H9 (cell line): ENCODE data around the gene SV2A. TPM values are rescaled to one million over a fixed set of nuclear protein-coding genes. Genes with fewer than 3 reads are reported as not detected.

Experiments
- DNase-seq: peaks from one replicate; pipeline ENCODE4 v3.0.0-alpha.2; 2017
- H2AFZ ChIP-seq: one replicate; pipeline ENCODE4 v1.6.1; 2013; ENCODE audit warnings: mild to moderate bottlenecking, low read length, control low read depth, moderate library complexity
- H2AK5ac ChIP-seq: 2 replicates; pipeline ENCODE4 v1.6.1; 2013; ENCODE audit warnings: low read length, control low read depth, mixed read lengths; ENCODE audit not compliant: insufficient read length
- H2BK120ac ChIP-seq: one replicate; pipeline ENCODE4 v1.6.1; 2013; ENCODE audit warnings: low read depth, mild to moderate bottlenecking, low read length, control low read depth, inconsistent platforms; ENCODE audit not compliant: poor library complexity, severe bottlenecking
- H2BK12ac ChIP-seq: 2 replicates; pipeline ENCODE4 v1.6.1; 2013; ENCODE audit warnings: low read length, control low read depth, mixed read lengths, low read depth; ENCODE audit not compliant: insufficient read length
- H2BK15ac ChIP-seq: 2 replicates; pipeline ENCODE4 v1.6.1; 2013; ENCODE audit warnings: low read depth, low read length, control low read depth
- H2BK20ac ChIP-seq: one replicate; pipeline ENCODE4 v1.6.1; 2013; ENCODE audit warnings: low read depth, mild to moderate bottlenecking, low read length, control low read depth, inconsistent platforms; ENCODE audit not compliant: poor library complexity, severe bottlenecking
- H2BK5ac ChIP-seq: 2 replicates; pipeline ENCODE4 v1.6.1; 2013; ENCODE audit warnings: low read length, control low read depth, mixed read lengths; ENCODE audit not compliant: insufficient read length
- H3K14ac ChIP-seq: 2 replicates; pipeline ENCODE4 v1.6.1; 2013; ENCODE audit warnings: low read length, control low read depth; ENCODE audit not compliant: insufficient read depth
- H3K18ac ChIP-seq: 2 replicates; pipeline ENCODE4 v1.6.1; 2013; ENCODE audit warnings: low read depth, mild to moderate bottlenecking, mixed read lengths, low read length, control low read depth; ENCODE audit not compliant: insufficient read length
- H3K23ac ChIP-seq: 2 replicates; pipeline ENCODE4 v1.6.1; 2013; ENCODE audit warnings: low read length, control low read depth, mixed read lengths, low read depth; ENCODE audit not compliant: insufficient read length
- H3K23me2 ChIP-seq: 2 replicates; pipeline ENCODE4 v1.6.1; 2013; ENCODE audit warnings: low read depth, mild to moderate bottlenecking, mixed read lengths, low read length, control low read depth; ENCODE audit not compliant: insufficient read length, poor library complexity, severe bottlenecking
- H3K27ac ChIP-seq: 2 replicates; pipeline ENCODE4 v1.5.1; 2013; ENCODE audit warnings: low read length, control low read depth, mixed read lengths, low read depth; ENCODE audit not compliant: insufficient read length
- H3K27me3 ChIP-seq: 2 replicates; pipeline ENCODE4 v1.6.1; 2013; ENCODE audit warnings: low read length, control low read depth, inconsistent platforms; ENCODE audit not compliant: insufficient read depth
- H3K4ac ChIP-seq: 2 replicates; pipeline ENCODE4 v1.6.1; 2013; ENCODE audit warnings: low read depth, mild to moderate bottlenecking, control low read depth, inconsistent platforms, low read length, moderate library complexity
- H3K4me1 ChIP-seq: 2 replicates; pipeline ENCODE4 v1.6.1; 2013; ENCODE audit warnings: low read length, control low read depth, inconsistent platforms; ENCODE audit not compliant: insufficient read depth
- H3K4me2 ChIP-seq: 2 replicates; pipeline ENCODE4 v1.6.1; 2013; ENCODE audit warnings: low read length, control low read depth, mixed read lengths; ENCODE audit not compliant: insufficient read length, insufficient read depth
- H3K56ac ChIP-seq: 2 replicates; pipeline ENCODE4 v1.6.1; 2013; ENCODE audit warnings: low read depth, mild to moderate bottlenecking, mixed read lengths, low read length, control low read depth; ENCODE audit not compliant: insufficient read length
- H3K79me1 ChIP-seq: 2 replicates; pipeline ENCODE4 v1.6.1; 2013; ENCODE audit warnings: low read depth, mild to moderate bottlenecking, moderate library complexity, low read length, control low read depth, inconsistent platforms; ENCODE audit not compliant: insufficient read depth, poor library complexity, severe bottlenecking
- H3K79me2 ChIP-seq: 2 replicates; pipeline ENCODE4 v1.6.1; 2013; ENCODE audit warnings: low read length, control low read depth, inconsistent platforms; ENCODE audit not compliant: insufficient read depth
- H3K9ac ChIP-seq: 2 replicates; pipeline ENCODE4 v1.6.1; 2013; ENCODE audit warnings: low read length, control low read depth, mixed read lengths; ENCODE audit not compliant: insufficient read length; ENCODE audit errors: extremely low read depth
- H3K9me3 ChIP-seq: one replicate; pipeline ENCODE4 v1.6.1; 2013; ENCODE audit warnings: low read depth, low read length, inconsistent platforms; ENCODE audit not compliant: control insufficient read depth
- H3T11ph ChIP-seq: one replicate; pipeline ENCODE4 v1.6.1; 2013; ENCODE audit warnings: mild to moderate bottlenecking, low read length, control low read depth, inconsistent platforms
- H4K20me1 ChIP-seq: one replicate; pipeline ENCODE4 v1.6.1; 2013; ENCODE audit not compliant: control insufficient read depth, insufficient read length, insufficient read depth
- H4K5ac ChIP-seq: 2 replicates; pipeline ENCODE4 v1.6.1; 2013; ENCODE audit warnings: low read depth, mild to moderate bottlenecking, mixed read lengths, low read length, control low read depth; ENCODE audit not compliant: insufficient read length
- H4K8ac ChIP-seq: replicated peaks from 2 replicates; pipeline ENCODE4 v1.6.1; 2013; ENCODE audit warnings: low read length, control low read depth, mixed read lengths, low read depth; ENCODE audit not compliant: insufficient read length
- H4K91ac ChIP-seq: 2 replicates; pipeline ENCODE4 v1.6.1; 2013; ENCODE audit warnings: low read depth, mild to moderate bottlenecking, moderate library complexity, mixed read lengths, low read length, control low read depth; ENCODE audit not compliant: insufficient read length
- H3K27ac Mint-ChIP-seq, 3 experiments: 2 replicates in 2 of 3; 3 replicates in 1 of 3; pipeline ENCODE4 v1.8.0; 2020 to 2021; ENCODE audit warnings: mixed read lengths in 3 of 3, mild to moderate bottlenecking in 1 of 3, moderate library complexity in 1 of 3
- H3K27me3 Mint-ChIP-seq: 2 replicates; pipeline ENCODE4 v1.8.0; 2021; ENCODE audit warnings: low read depth, mild to moderate bottlenecking, moderate library complexity, mixed read lengths
- H3K36me3 Mint-ChIP-seq, 3 experiments: 2 replicates in 2 of 3; 3 replicates in 1 of 3; pipeline ENCODE4 v1.8.0; 2020 to 2021; ENCODE audit warnings: low read depth in 3 of 3, mixed read lengths in 3 of 3; ENCODE audit not compliant: insufficient read depth in 1 of 3
- H3K4me1 Mint-ChIP-seq, 2 experiments: 2 replicates each; pipeline ENCODE4 v1.8.0; 2020; ENCODE audit warnings: mixed read lengths in 2 of 2
- H3K4me3 Mint-ChIP-seq, 2 experiments: 2 replicates in 1 of 2; 3 replicates in 1 of 2; pipeline ENCODE4 v1.8.0; 2020 to 2021; ENCODE audit warnings: mild to moderate bottlenecking in 2 of 2, mixed read lengths in 2 of 2, moderate library complexity in 1 of 2
- H3K9me3 Mint-ChIP-seq, 2 experiments: 2 replicates in 1 of 2; 3 replicates in 1 of 2; pipeline ENCODE4 v1.8.0; 2020; ENCODE audit warnings: mild to moderate bottlenecking in 2 of 2, mixed read lengths in 2 of 2, moderate library complexity in 1 of 2
- CTCF ChIP-seq: fragments of 200-600 bp; sonication (generic); conservative IDR thresholded peaks from 3 replicates; pipeline ENCODE4 v1.8.0; 2021; ENCODE audit warnings: antibody characterized with exemption, mild to moderate bottlenecking
- WGBS: extraction: QIAGEN DNeasy Blood & Tissue Kit; methylation state at CpG from one replicate; pipeline ENCODE4 v1.1.7; 2013; ENCODE audit warnings: missing lambda C conversion rate, low lambda C conversion rate, mixed read lengths; ENCODE audit not compliant: insufficient read length; ENCODE audit errors: extremely low coverage; 5-methylcytosine and 5-hydroxymethylcytosine counted together
- total RNA-seq: library from RNA; stranded (reverse); gene quantifications from 2 replicates; pipeline ENCODE4 v1.2.1, GENCODE V29; 2021

The SV2A gene
- total RNA-seq, 1 experiment from 2014 or later, result 42.4 TPM

GRCh38 chr1:149932474-149932873 lies 14.8 kb upstream of the SV2A start:
- no peak overlapping the region for H3K23ac ChIP-seq
- no peak overlapping the region for H3K27ac Mint-ChIP-seq
- no peak overlapping the region for H3K4me3 Mint-ChIP-seq
- no peaks in the 10 kb centered on the region for H3K79me1 ChIP-seq
- H2BK12ac ChIP-seq, result no peak overlapping the region
- H4K8ac ChIP-seq, result no peak overlapping the region
- H3K27me3 ChIP-seq, result no peaks in the 10 kb centered on the region
- TF ChIP-seq CTCF, result no peak
- no peaks in the 10 kb centered on the region for H4K20me1 ChIP-seq
- peaks cover 4% of the 10 kb centered on the region; the same call in 1 of the 2 replicates for H3K4me1 ChIP-seq
- no peaks in the 10 kb centered on the region for H3K9me3 Mint-ChIP-seq
- H3K4me2 ChIP-seq, result no peak overlapping the region
- H3K56ac ChIP-seq, result no peak overlapping the region
- H2BK5ac ChIP-seq, result no peak overlapping the region
- H3K23me2 ChIP-seq, result peaks cover 20% of the 10 kb centered on the region
- no peak overlapping the region for H3K18ac ChIP-seq
- WGBS, result no CpG with 5 or more reads among the region's 8 CpGs
- no peaks in the 10 kb centered on the region for H3K27me3 Mint-ChIP-seq
- DNase-seq, result no peak
- H3K79me2 ChIP-seq, result no peaks in the 10 kb centered on the region
- no peak overlapping the region for H2BK120ac ChIP-seq
- H3T11ph ChIP-seq, result no peak overlapping the region
- no peak overlapping the region for H3K14ac ChIP-seq
- H3K9ac ChIP-seq, result no peak overlapping the region
- H2BK20ac ChIP-seq, result no peak overlapping the region
- no peak overlapping the region for H4K91ac ChIP-seq
- H2AK5ac ChIP-seq, result no peak overlapping the region
- no peak overlapping the region for H2BK15ac ChIP-seq
- H3K4me1 Mint-ChIP-seq, result peaks cover 30 to 31% of the 10 kb centered on the region in 2 experiments
- H4K5ac ChIP-seq, result no peak overlapping the region
- H3K27ac ChIP-seq, result no peak overlapping the region
- H3K9me3 ChIP-seq, result no peaks in the 10 kb centered on the region
- no peak overlapping the region for H3K4ac ChIP-seq
- H2AFZ ChIP-seq, result no peak overlapping the region
- H3K36me3 Mint-ChIP-seq, result no peaks in the 10 kb centered on the region; a peak in 2 of 7 replicates
